GM19023 (cell line): ENCODE results near the gene NR1I3.
"Not testable (repeated sequence)": the region's sequence is repeated elsewhere in the genome, so short reads cannot be mapped to it uniquely, and the experiment has no call there.

Experiments
- ATAC-seq: cut with Tn5 transposase; IDR thresholded peaks from one replicate; pipeline ENCODE4 v1.9.1; 2021; ENCODE audit warnings: mild to moderate bottlenecking, moderate library complexity; ENCODE audit not compliant: unreplicated experiment

NR1I3 gene

DNA sequence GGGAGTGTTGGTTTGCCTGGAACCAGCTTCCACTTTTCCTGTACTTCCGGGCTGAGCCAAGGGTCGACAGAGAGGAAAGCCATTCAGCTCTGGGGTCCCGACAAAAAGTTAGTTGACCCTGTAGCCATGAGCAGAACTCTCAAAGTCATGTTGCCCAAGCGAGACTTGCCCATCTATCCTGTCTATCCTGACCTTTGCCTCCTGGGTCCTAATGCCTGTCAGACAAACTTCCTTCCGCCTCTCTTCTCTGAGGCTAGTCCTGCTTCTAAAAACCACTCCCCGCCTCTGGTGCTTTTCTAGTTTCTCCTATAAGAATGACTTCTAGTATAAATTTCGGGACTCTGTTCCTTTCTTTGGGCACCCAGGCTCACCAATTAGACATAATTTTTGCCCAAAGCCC, 12.8 kb upstream of the NR1I3 start:
- ATAC-seq: no peak

DNA sequence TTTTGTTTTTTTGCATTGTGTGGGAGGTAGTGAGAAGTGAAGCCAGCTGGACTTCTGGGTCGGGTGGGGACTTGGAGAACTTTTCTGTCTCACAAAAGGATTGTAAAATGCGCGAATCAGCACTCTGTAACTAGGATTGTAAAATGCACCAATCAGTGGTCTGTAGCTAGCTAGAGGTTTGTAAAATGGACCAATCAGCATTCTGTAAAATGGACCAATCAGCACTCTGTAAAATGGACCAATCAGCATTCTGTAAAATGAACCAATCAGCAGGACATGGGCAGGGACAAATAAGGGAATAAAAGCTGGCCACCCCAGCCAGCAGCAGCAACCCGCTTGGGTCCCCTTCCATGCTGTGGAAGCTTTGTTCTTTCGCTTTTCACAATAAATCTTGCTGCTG, 12.1 kb upstream of the NR1I3 start:
- not testable (repeated sequence) for ATAC-seq

DNA sequence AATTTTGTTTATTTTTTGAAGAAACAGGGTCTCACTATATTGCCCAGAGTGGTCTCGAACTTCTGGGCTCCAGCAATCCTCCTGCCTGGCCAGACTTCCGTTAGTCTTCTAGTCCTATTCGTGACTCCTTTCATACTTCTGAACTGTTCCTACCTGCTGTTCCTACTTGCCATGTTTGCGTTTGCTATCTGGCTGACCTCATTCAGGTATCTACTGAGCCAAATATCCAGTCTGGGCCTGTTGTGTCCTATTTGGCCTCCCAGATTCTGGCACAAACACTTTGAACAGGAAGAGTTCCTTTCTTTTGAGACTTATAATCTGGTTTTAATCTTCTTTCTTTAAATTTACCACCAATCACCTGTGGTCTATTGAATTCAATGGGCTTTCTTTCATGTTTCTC, 6.9 kb upstream of the NR1I3 start:
- no peak for ATAC-seq

DNA sequence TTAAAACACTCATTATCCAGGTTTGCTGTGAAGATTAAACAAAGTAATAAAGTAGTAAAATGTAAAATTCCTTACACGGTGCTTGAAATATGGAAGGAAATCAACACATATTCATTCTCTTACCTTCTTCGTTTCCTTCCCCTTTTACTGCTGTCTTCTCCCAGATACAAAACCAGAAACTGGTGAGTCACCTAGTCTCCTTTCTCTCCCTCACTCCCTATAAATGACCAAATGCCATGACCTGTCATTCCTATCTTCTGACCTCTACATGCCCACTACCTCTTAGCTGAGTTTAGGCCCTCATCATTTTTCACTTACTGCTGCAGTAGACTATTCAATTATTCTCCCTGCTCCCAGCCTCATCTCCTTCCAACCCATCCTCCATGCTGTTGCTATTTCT, 4.3 kb upstream of the NR1I3 start:
- no peak for ATAC-seq

DNA sequence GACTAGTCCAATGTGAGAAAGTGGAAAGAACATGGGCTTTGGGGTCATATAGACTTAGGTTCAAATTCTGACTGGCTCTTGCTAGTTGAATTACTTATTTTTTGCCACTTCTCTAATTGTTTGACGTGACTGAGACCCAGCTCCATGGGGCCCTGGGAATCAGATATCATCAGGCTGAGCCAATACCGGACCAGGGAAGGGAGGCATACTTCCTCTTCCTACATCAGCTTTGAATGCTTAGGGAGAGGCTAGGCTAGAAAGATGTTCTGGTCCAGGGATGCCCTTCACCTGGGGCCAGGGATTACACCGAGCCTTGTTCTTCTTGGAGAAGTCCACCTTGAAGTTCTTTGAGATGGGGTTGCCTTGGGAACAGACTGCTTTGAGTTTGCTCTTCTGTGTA, 3.7 kb upstream of the NR1I3 start:
- no peak for ATAC-seq

DNA sequence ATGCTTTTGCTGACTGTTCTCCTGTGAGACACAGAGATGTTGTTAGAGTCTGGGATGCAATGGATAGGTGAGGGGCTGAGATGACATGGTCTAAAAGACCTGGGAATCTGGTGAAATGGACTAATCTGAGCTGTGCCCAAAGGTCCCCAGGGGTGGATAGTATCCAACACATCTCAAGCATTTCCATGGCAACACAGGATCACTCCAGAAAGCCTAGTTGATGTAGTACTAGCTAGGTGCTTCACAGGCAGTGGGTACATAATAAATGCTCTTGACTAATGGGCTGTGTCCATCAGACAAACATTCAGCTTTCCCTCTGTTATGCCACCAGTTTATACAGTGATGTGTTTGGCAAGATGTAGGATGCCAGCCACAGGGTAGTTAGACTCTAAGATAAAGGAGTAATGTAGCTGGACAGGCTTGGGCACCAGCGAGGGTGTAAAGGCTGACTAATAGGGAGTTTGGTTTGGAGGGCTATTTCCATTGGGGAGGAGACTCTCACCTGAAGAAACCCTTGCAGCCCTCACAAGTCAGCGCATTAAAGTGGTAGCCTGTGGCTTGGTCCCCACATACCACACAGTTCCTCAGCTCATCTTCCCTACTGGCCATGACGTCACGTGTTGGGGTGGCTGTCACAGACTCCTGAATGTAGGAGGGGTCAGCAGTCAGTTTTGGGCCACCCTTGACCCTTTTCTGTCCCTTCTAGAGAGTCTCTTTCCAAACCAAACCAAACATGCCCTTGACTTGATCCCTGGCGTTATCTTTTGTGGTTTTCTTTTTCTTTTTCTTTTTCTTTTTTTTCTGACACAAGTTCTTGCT, 1.8 kb downstream of the NR1I3 start:
- no peak for ATAC-seq

DNA sequence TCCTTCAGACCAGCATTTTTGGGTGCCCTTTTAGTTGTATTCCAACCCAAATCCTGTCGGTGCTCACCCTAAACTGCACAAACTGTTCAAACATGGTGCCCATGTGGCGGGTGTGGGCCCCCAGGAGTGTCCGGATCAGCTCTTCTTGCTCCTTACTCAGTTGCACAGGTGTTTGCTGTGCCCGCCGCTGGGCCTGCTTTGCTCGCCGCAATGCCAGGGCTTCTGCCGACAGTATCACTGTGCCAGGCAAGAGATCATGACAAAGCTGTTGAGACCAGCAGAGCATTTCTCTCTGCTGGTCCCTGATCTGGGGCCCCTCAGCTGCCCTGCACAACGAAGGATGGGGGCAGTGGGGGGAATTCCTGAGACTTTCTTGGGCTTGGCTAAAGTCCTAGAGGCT, 4.9 kb downstream of the NR1I3 start:
- no peak for ATAC-seq

DNA sequence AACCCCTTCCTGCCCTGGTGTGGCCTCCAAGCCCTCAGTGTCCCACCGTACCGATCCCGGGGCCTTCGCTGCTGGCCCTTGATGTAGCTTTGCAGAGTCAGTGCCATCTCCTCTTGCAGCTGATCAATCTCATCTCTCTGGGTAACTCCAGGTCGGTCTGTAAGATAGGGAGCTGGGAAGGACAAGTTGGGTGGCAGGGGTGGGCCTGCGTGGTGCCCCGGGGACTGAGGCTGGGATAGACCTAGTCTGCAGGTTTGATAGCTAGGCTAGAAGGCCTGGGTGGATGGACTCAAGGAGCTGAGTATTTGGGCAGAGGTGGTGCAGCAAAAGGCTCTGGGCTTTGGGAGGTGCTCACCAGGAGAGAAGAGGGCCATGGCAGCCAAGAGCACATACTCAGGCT, 7.2 kb downstream of the NR1I3 start:
- no peak for ATAC-seq

DNA sequence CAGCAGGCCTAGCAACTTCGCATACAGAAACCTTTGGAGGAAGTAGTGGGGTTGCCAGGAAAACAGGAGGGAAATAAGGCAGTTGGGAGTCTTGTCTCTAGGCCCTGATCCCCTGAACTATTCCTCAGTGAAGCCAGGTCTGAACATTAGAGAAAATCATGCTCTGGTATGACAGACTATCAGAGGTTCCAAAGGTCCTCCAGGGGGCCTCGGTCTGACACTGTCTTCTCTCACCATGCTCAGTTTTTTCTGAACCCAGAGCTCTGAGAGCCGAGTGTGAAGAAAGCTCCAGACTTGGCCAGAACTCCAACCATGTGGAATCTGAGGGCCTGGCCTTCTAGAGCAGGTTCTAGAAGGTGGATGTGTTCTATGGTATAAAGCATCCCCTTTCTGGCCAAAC, 8.1 kb downstream of the NR1I3 start:
- ATAC-seq: no peak

DNA sequence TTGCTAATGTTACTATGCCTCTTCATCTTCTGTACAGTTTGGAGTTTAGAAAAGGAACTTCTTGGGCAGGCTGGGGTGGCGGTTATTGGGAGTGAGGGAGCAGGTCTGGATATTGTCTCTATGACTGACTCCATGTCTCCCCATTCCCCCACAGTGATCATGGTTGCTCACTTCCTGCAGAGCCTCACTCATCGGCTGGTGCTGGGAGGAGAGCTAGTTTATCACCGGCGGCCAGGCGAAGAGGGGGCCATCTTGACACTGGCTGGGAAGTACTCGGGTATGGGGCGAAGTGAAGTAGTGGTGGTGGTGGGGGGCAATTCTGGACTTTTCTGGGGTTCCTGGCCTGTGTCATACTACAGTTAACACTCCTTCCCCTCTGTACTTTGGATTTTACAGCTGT, 10.0 kb downstream of the NR1I3 start:
- ATAC-seq: no peak

DNA sequence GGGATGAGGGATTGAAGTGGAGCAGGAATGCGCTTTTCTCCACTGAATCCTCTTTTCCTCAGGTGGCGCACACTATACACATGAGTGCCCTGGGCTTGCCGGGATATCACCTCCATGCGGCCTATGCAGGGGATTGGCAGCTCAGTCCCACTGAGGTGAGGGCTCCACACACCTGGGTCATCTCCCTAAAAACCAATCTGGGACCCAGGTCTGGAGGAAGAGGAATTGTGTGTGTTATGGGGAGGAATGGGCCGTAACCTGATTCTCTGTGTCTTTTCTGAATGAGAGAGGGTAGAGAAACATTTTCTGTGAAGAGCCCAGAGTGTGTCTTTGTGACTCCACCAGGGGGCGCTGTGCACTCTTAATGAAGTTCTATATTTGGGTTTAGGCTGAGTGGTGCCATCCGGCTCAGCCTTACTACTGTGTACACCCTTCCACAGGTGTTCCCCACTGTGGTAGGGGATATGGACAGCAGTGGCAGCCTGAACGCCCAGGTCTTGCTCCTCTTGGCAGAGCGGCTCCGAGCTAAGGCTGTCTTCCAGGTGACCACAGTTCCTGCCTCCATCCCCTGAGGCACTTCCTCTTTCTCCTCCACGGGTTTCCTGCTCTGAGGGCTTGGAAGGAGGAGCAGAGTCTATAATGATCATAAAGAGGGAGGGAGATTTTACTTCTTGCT, 10.7 kb downstream of the NR1I3 start:
- no peak for ATAC-seq

DNA sequence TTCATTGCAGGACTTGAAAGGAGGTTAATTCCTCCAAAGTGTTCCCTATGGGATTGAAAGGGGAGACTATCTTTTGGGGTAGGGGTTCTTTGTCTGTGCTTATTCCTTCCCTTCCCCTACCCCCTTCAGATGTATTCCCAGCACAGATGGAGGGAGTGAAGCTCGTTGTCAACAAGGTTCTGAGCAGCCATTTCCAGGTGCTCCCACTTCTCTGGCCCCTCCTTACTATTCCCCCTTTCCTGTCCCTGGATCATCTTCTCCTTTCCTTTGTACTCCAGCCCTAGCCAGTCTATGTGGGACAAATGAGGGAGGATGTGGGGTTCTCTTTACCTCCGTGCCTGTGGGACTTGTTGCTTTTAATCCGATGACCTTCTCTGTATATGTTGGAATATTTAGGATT, 11.2 kb downstream of the NR1I3 start:
- ATAC-seq: no peak

DNA sequence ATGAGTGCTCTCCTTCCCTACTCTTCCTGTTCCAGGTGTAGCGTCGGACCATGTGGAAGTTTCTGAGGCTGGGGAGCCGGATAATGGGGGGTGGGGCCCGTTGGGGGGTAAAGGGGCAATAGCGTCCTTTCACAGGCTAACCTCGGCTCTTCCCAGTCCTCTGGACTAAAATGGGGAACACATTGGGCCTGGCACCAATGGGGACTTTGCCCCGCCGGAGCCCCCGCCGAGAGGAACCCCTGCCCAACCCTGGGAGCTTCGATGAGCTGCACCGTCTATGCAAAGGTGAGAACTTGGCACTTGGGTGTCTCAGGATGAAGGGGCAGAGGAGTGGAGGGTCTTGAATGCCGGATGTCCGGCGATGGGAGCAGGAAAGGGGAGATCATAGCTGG, 11.7 kb downstream of the NR1I3 start:
- no peak for ATAC-seq

DNA sequence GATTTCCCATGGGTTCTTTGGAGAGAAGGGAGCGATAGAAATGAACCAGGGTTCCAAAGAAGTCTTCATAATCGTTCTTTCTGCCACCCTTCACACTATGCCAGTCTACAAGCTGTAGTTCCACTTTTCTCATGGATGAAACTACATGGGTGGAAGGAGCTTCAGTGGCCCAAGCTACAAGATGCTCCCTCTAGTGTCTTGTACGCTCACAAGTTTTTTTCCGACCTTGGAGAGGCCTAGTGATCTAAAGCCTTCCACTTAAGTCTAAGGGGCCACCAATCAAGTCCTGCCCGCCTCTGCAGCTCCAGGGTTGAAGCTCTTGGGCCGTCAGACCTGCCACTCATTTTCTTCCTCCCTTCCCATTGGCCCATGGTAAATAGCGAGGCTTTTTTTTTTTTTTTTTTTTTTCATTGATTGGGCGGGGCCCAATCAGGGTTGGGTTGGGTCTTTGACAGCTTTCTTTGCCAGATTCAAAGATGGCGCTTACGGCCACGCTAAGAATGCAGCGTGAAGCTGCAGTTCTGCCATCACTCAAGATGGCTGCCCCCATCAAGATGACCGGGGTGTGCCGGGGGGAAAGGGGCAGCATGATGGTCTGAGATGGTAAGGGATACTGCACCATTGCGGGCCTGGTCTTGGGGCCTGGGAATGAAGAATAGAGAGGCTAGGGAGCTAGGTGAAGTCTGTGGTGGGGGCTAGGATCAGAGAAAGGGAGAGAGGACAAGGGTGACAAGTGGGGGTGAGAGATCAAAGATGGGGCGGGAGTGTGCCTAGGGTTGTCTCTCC, 12.3 kb downstream of the NR1I3 start, which contains the start of gene TOMM40L:
Gene TOMM40L (plus strand): TSS at position 527 of the 786 bp plus-strand sequence. CDS start 430 bp downstream, outside the sequence.
- ATAC-seq: peak; percentile 97

DNA sequence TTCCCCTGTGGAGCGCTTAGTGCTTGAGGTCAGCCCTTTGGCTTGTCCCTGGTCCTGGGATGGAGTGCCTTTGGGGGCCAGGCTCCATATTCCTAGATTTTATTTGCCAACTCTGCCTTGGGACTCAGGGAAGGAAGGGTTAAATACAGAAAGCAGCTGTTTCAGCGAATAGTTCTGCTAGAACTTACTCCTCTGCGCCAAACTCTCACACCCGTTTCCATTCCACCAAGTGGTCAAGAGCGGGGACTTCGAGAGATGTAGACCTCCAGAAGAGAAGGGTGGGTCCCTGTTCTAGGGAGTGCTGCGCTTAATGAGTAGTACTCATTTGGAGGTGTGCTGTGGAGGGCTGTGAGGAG, 12.8 kb downstream of the NR1I3 start:
- ATAC-seq: no peak

DNA sequence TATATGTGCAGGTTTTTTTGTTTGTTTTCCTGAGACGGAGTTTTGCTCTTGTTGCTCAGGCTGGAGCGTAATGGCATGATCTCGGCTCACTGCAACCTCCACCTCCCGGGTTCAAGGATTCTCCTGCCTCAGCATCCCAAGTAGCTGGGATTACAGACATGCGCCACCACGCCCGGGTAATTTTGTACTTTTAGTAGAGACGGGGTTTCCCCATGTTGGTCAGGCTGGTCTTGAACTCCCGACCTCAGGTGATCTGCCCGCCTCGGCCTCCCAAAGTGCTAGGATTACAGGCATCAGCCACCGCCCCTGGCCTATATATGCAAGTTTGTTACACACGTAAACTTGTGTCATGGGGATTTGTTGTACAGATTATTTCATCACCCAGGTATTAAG, 13.3 kb downstream of the NR1I3 start:
- ATAC-seq: not testable (repeated sequence)

DNA sequence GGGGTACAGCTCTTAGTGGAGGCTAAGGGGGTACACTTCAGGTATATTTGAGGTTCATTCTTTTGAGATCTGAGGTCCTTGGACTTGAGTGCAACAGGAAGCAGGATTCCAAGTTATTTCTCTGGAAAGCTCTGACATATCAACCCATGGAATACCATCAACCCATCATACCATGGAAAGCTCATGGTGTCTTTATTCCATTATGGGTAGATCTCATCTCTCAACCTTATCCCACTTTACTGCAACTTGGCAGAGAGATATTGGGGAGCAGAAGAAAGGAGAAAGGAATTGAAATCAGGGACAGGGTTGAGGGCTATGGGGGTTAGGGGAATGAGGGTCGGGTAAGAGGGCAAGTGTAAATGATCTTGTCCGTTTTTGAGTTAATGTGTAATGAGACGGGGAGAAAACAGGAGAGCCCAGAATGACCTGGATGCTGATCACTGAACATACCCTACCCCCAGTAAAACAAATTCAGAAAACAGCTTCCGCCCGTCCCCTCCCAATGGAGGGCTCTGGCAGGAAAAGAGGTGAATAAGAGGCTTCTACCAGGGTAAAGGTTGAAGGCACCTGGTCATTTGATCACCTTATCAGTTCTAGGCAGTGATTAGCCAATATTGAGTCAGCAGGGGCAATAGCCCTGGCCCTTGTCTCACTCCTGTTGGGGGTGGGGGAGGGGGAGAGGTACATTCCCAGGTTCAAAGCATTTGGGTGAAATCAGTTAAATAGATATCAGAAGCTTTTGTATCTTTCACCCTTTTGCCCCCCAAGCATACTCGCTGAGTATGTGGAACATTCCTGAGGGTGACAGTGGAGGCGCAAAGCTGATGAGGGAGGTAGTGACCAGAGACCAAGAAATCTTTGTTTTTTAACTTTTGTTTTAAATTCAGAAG, 14.0 kb downstream of the NR1I3 start:
- ATAC-seq: no peak

DNA sequence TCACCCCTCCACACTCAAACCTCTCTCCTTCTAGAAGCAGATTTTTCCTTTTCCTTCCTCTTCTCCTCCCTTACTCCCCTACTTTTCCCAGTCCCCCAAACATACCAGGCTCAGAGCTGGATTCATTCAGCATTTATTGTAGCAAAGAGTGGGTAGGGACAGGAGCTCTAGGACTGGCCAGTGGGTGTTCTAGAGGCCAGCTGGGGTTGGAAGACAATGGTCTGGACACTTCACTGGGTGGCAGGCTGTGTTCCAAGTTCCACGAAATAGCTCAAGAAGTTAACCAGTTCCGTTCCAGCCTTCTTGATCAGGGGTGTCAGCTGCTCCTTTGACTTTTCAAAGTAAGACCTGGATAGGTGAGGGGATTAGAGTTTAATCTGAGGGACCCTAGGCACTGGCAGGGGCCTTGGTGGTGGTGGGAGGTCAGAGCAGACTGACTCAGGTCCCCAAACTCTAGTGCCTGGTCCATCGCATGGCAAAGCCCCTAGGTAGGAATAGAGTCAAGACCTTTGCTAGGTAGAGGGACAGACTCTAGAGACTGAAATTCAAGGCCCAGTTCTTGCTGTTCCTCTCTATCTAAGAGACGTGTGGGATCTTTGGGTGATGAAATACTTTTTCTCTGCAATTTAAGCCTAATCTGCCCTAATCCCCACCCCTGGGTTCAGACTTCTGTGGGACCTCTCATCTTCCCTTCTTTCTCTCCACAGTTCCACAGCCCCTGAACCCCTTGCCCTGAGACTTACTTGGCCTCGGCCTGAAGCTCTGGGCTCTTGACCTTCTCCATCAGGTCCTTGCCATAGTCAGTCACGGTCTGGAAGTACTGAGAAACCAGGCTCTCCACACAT, 15.6 kb downstream of the NR1I3 start:
- no peak for ATAC-seq

DNA sequence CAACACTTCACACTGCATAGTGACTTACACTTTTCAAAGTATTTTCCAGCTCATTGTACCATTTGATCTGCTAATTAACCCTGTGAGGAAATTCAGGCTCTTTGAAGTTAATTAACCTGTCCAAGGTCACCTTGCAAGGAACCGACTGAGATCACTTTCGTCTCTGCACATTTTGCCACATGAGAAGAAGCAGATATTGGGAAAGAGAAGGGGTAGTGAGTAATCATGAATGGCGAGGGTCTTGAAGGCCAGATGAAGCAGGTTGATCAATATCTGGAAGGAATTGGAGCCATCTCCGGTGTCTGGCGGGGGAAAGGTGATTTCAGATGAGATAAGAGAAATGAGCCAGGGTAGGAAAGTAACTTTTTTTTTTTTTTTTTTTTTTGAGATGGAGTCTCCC, 18.0 kb downstream of the NR1I3 start:
- no peak for ATAC-seq
